SW 1271 (cell line): ENCODE results near the gene SH3BP5L.

Experiments
- DNase-seq, 2 experiments: peaks; one replicate each; lab custom pipeline; 2025; lab: John Stamatoyannopoulos, UW

Gene SH3BP5L

DNA sequence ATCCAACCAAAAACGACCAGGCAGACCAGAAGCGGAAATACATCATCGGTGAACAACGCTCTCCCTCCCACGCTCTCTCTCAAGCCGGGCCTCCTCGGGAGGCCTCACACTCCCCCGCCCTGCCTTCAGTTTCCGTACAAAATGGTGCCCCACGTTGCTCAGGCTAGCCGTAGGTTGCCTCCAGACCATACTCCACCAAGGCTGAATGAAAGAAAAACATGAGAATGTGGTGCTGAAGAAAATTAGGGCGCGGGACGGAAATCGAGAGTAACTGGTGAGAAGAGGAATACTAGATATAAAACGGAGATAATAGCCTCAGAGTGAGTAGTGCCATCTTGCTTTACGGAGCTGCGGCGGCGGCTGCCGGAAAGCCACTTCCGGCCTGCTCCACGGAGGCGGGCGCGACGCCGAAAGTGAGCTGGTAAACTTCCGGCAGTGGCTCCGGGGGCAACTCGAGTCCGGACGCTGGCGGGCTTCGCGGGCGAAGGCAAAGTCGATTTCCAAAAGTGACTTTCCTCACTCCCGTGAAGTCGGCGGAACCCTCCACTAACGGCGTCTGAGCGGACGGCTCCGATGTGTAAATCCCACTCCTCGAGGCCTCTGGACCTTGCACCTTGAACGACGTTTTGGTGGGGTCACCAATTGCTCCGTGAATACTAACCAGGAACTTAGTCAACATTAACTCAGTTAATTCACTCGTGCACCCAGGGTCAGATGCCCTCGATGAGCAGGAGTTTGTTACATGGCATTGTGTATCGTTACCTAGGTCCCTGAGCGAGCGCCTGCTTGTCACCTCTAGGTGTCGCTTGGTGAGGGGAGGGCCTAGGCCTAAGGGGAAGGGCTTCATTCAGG lies at the start of gene SH3BP5L:
SH3BP5L (minus strand) TSS at position 7 of the 852 bp plus-strand sequence. CDS start 980 bp downstream, outside the sequence.
- DNase-seq, result peak; percentile 96 to 99

DNA sequence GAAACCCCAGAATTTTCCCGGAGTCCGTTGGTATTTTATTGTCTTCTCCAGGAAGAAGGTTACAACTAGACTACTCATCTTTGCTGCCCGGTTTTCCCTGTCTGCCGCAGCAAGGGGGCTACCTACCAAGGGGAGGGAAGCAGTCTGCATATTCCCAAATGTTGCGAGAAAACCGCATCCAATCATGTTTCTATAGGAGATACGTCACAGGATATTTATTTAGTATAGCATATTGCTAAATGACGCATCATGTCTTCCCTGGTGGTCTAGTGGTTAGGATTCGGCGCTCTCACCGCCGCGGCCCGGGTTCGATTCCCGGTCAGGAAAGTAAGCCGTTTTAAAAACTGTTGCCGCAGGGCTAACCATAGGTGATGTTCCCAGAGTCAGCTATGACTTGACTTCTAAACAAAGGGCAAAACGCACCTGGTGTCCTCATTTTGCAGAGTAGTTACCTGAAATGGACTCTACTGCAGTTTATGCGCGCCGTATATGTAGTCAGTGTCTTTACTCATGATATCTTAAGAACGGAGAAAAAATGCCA lies 48.3 kb upstream of the SH3BP5L start:
- peak; percentile 99 to 100 for DNase-seq

DNA sequence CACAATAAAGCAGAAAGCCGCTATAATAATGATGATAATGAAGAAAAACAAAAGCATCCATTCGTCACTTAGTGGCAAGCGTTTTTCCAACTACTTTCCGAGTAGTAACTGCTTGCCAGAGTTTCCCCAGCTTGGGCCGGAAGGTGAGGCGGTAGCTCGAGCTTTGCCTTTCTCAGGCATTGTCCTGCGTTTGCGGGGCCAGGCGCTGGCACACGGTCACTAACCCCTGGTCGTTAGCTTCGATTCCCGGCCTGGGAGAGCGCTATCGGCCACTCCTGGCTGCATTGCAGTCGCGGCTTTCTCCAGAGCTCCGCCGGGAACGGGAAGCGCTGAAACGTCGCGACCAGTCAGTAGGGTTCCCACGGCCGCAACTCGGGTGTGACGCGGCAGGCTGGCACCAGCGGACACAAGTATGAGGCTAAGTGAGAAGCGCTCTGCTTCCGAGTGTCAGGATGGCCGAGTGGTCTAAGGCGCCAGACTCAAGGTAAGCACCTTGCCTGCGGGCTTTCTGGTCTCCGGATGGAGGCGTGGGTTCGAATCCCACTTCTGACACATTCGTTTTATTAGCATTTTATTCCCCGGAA lies 47.8 kb upstream of the SH3BP5L start:
- peak; percentile 99 to 100 for DNase-seq

DNA sequence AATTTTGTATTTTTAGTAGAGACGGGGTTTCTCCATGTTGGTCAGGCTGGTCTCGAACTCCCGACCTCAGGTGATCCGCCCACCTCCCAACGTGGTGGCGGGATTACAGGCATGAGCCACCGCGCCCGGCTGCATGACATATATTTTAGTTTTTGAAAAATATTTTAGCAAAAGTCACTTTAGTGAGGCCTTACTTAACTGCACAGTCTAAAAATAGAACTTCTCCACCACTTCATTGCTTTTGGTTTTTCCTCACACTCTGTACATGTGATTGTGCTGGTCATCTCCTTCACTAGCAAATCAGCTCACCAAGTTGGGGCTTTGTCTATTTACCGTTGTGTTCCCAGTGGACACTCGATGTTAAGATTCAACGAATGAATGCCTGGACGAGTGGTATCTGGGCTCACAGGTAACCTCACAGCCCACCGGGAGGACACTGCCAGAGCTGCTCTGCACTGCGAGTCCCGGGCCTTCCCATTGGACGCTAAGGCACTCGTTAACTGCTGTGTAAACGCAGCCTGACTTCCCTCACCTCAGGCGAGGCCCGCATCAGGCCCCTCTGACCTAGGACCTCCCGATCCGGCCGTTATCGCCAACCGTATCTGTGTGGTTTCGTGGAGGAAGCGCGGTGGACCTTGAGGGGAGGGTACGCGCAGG lies 47.2 kb upstream of the SH3BP5L start:
- peak; percentile 68 to 90 for DNase-seq

DNA sequence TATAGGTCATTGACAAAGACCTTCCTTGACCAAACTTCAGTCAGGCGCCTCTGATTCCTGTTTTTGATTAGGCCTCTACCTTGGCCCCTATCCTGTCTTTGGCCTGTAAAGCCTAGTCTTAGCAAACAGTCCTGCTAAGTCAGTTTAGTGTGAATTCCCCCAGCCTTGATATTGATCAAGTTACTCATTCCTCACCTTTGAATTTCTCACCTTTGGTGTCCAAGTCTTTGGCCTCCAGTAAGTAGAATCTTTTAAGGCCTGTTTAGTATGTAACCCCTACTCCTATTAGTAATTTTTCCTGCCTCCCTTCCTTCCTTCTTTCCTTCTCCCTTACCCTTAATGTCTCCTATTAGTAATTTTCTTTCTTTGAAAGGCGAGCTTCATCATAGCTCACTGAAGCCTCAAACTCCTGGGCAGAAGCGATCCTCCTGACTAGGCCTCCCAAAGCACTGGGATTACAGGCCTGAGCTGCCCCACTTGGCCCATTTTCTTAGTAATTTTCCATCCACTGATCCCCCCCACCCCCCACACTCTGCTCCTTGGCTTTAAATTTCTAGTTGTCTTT lies 46.2 kb upstream of the SH3BP5L start:
- DNase-seq, result no peak

DNA sequence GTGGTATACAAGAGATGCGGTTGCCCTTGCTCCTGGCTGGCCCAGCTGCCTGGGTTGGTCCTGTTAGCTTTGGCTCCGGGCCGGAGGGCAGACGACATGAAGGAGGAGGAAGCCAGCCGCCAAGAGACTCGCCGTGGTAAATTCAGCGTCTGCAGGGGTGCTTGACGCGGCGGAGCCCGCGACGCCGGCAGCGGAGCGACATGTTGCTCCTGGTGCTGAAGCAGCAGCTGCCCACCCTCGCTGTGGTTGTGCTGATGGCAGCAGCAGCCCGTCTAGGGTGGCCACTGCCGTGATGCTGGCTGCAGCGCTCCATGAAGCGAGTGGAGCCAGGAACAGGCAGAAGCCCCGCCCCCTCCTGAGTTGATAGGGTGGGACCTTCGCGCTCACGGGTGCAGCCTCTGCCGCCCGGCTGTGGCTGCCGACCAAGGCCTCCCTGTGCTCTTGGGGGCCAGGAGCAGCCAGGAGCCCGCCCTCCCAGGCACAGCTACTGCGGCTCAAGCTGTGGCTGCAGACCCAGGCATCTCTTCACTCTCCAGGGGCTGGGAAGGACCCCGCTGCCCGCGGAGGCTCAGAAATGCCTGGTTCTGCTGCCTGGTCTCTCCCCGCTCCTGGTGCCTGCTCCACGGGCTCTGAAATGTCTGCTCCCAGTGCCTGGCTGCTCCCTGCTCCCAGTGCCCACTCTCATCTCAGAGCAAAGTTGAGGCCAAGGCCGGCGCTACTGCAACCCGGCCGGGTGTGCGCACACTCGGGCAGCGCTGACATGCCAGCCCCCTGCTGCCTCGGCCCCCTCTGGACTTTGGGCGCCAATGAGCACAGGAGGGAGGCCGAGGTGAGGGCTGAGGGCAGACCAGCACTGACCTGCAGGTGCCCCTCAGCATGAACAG lies 37.5 kb upstream of the SH3BP5L start:
- DNase-seq, result peak; percentile 55 to 76

DNA sequence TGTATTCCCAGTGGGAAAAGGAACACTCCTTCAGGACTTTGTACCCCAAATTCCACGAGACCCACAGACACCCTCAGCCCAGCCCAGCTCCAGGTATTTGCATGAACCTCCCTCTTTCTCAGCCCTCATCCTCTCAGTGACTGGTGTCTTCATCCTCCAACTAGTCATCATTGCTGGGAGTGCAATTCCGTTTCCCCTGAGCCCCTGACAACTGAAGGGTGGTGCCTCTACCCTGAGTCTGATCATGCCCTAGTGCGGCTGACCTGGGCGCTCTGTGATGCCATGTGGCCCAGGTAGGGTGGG lies 36.9 kb upstream of the SH3BP5L start:
- DNase-seq, result no peak

DNA sequence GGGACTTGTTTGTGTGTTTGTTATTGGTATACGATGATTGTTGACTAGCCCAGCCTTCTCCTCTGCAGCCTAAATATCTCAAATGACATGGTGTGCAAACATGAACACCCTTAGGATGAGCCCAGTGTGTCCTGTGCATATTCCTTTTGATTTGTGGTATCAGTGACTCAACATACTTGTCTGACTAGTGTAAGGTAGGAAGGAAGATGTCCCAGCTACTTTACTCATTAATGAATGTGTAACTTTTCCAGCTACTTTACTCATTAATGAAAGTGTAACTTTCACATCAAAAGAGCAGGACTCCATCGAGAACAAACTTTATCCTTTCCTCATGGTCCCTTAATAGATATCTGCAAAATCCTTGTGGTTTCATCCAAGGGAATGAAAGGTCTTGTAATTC lies 35.9 kb upstream of the SH3BP5L start:
- no peak for DNase-seq

DNA sequence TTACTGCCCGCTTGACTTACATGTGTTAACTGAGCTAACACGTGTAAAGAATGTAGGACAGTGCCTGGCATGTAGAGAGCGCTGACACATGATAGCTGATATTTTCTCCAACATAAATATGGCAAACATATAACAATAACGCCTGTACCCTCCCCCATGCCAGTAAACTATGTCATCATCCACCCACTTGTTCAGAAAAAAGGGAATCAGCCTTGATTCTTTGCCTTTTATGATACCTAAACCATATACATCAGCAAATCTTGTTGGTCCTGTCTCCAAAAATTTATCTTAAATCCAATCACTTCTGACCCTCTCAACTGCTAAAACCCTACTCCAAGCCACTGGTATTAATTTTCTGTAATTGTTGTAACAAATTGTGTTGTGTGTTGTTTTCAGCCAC lies 34.3 kb upstream of the SH3BP5L start:
- DNase-seq, result no peak

DNA sequence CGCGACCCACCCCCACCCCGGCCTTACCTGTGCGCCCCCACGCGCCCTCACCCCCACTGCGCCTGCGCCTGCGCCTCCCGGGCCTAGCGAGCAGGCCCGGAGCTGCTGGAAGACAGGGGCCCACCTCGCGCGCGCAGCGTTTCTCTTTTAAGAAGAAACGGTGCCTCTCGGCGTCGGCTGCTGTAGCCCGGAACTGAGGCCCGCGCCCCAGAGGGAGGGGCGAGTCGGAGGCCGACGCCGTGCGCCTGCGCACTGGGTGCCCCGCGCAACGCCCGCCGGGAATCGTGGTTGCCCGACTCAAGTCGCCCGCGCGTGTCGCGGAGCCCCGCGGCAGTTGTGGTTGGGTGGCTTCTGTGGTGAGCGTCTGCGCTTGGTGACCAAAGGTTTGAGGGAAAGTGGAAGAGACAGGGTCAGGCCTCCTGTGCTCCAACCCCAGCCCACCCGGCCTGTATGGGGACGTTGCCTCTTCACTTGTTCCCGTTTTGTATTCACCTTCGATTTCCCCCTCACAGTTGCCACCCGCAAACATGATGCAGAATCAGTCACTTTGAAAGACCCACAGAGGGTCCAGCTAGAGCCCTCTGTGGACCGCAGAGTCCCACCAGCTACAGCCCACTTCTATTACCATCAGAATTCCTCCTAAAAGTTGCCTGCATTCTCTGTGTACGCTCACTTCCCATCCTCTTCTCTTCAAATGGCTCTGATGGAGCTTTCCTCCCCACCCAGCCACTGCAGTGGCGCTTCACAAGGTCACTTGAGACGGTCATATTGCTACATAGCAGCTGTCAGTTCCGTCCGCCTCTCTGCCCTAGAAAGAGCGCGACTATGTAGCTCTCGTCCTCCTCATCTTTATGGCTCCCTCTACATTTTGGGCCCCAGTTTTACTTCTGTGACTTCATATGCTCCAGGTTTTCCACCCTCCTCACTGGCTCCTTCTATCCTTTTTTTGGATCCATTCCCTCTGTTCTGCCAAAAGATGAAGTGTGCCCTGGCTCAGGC lies 33.5 kb upstream of the SH3BP5L start, which contains the start of gene ZNF692:
ZNF692 (minus strand) TSS at position 195 of the 999 bp plus-strand sequence. CDS start 776 bp downstream, outside the sequence.
- peak; percentile 99 for DNase-seq

DNA sequence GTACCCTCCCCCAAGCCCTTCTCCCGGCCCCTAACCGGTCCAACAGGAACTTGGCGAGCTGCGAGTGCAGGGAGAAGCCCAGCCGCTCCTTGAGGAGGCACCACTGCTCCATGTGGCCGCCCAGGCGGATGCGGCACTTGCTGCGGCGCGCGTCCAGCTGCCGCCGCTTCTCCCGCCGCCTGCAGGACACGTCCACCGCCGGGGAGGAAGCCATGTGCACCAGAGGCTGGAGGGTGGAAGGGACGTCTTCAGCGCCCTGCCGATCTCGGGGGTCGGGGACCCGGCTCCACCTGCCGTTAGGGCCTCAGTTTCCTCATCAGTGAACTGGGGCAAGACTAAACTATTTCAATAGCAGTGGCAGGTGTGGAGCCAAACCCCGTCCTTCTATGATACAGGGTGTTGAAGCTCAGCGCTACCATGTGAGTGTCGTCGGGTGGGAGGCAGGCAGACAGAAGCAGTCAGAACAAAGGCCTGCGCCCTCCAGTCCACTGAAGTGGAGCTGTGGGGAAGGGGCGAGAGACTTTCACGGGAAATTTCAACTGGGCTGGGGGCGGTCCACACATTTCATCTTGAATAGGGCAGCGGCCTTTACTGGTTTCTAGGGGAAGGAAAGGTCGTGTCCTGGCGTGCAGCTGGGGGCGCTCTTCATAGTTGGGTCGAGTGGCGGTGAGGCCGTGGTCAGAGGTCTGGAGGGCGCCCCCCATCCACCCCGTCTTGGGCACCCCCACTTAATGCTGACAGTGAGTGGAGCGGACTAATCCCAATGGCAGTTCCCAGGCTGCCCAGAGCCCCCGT lies 32.6 kb upstream of the SH3BP5L start:
- peak; percentile 92 to 93 for DNase-seq

DNA sequence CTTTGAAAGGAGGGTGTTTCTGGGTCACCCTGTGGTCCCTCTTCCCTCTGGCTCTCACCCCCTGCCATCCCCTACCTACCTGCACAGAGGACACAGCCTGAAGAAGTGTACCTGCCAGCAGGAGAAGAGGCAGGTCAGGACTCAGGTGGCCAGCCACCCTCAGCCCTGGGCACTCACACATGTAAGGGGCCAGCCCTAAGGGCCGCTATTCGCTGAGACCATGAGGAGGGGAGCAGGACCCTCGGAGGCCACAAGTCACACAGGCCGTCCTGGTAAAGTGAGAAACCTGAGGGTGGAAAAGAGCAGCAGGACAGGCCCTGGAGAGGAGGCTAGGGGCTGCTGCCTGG lies 32.0 kb upstream of the SH3BP5L start:
- DNase-seq, result no peak

DNA sequence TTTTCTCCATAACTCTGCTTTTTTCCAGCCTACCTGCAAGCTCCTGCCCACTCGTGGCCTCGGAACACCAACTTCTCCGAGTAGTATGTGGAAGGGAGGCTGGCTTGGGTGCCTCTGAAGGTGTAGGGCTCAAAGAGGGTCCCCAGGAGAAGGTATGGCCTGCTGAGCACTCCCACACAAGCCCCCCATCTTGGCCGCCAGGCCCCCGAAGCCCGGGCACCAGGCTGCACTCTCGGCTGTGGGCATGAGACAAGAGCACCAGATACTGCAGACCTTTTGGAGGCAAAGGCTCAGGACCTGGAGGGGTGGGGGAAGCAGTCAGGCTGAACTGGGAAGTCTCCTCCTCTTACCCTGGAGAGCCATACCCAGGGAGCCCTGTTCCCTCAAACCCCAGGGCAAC lies 31.5 kb upstream of the SH3BP5L start:
- no peak for DNase-seq

DNA sequence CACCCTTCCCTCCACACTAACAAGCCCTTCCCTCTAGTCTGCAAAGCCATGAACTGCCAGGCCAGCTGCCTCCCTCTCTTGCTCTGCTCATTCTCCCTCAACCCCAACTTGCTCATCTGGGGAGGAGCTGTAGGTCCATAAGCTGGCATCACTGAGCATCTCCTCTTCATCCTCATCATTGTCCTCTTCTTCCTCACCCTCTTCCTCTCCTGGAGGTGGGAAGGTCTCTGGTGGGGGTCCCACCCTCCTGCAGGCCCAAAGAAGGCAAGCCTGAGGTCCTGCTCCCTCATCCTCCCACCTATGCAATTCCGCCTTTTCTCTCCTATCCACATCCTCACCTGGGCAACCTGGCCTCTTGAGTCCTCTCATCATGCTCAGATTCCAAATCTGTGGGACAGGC lies 30.5 kb upstream of the SH3BP5L start:
- no peak for DNase-seq

DNA sequence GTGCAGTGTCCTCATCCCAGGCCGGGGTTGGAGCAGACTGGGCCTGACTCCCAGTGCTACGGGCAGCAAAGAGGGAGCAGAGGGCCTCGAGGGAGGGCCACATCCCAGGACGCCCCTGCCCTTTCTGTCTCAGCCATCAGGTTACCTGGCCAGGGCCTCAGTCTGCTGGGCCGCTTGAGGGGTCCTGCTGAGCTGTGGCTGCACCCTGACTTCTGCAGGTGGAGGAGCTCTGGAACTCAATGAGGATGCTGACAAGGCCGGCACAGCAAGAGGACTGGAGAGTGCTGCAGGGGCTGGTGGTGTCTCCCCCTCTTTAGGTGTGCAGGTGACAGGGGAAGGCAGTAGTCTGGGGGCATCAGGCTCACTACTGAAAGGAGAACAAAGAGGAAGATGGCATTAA lies 29.9 kb upstream of the SH3BP5L start:
- DNase-seq, result no peak

DNA sequence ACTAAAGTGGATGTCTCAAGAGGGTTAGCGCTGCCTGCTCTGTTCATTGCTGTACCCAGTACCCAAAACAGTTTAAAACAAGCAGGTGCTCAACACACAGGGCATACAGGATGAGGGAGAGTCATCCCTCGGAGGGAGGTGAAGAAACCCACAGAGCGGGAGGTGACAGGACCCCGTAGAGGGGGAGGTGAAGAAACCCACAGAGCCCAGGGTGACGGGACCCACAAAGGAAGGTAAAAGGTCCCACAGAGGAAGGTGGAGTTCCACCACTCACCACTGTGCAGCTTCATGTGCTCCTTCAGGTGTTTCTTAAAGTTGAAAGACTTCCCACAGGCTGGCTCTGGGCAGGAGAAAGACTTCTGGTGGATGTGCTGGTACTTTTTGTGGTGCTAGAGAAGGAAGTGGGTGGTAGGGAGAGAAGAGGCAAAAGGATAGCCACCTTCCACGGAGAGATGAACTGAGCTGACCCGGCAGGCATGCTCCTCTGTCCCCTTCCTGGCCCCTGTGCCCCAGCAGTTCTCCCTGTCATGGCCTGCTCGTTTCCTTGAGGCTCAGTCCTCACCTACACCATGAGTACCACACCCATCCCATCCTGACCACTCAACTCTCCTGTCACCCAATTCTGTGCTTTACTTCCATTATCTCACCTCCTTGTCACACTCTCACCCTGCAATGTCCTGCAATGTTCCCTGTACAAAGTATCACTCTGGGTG lies 28.1 kb upstream of the SH3BP5L start:
- no peak for DNase-seq

DNA sequence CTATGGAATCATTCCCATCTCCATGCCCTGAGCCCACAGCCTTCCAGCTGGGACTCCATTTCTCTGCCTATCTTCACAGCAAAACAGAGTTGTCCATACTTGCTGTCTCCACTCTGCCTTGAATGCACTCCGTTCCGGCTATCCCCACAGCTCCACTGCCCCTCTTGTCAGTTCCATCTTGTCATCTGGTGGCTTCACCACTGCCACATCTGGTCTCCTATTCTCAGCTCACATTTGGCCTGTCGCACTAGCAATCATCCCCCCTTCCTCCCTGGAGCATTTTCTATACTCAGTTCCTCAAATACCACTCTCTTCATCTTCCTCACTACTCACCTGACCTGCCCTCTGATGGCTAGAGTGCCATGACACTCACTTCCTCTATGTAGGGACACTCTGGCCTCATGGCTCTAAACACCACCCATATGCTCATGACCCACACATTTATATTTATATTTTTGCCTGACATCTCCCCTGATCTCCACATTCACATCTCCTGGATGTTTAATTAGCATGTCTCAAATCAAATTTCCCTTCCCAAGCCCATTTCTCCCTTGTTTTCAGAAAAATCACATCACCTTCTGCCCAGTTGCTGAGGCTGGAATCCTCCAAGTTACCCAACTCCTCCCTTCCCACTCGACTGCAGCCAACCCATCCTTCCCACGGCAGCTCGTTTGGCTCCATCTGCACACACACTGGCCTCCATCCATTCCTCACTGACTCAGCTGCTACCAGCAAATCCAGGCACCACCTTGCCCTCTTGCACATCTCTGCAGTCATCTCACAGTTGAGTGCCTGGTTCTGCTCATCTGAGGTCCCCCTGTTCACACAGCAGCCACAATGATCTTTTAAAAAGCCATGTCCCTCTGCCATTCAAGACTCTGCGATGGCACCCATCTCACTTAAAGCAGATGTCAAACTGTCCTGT lies 27.0 kb upstream of the SH3BP5L start:
- DNase-seq, result no peak

DNA sequence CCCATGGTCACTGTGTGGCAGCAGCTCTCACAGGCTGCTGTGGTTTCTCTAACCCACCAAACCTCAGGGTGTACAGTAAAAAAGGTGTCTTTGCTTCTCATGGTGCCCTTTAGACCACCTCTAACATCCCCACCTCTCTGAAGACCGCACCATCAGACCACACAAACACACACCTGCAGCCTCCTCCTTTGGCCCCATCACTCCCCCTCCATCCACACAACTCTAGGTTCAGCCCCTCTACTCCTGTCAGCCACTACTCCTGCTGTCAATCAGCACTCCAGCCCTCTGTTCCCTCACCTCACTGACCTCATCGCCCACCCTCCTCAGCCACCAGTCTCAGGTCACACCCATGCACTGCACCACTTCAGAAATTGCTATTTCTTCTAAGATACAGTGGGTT lies 25.7 kb upstream of the SH3BP5L start:
- DNase-seq, result no peak
